ENCODE results near the gene ULK4. TPM values are rescaled to one million over a fixed set of nuclear protein-coding genes. Genes with fewer than 3 reads are reported as not detected.

The ULK4 gene
- total and polyA plus RNA-seq, 9 of the 15 experiments (the other 6 are each of a cell fraction or from before 2014, with no cell fraction given) = 3.0 to 5.9 (median 3.5) TPM

DNA sequence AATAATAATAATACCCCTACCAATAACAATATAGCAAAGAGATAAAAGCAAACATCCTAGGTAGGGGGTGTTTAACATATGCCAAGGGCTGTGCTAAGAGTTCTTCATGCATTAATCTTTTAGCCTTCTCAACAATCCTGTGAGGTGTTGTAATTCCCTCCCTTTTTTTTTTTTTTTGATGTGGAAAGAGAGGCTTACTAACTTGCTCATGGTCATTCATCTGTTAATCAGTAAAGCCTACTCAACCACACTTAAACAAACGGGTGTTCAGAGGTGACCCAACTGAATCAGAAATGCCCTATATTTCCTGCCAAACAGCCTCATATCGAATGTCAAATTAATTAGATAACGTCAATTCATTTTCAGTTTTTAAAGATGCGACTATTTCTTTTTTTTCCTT, 530.5 kb downstream of the ULK4 start:
- no peak for FAIRE-seq
- TF ChIP-seq ZNF121 (CRISPR knock-in tag; conservative IDR thresholded peaks at IDR 0.05) (no peak), HDAC3 (IDR thresholded peaks at IDR 0.05; ENCODE audit: borderline replicate concordance, partially characterized antibody) (no peak), SIN3B (IDR thresholded peaks at IDR 0.05; ENCODE audit: low read depth) (no peak), ZNF143 (CRISPR knock-in tag; IDR thresholded peaks at IDR 0.05) (no peak), TCF3 (CRISPR knock-in tag; IDR thresholded peaks at IDR 0.05) (no peak), TRIM28 (IDR thresholded peaks at IDR 0.05) (no peak), ILF3 (IDR thresholded peaks at IDR 0.05; ENCODE audit: borderline replicate concordance) (no peak), NR2C1 (IDR thresholded peaks at IDR 0.05) (no peak), NR2C1 (tag; IDR thresholded peaks at IDR 0.05) (no peak), ELF4 (CRISPR knock-in tag; IDR thresholded peaks at IDR 0.05) (no peak), ZNF717 (CRISPR knock-in tag; IDR thresholded peaks at IDR 0.05) (no peak)
- TF ChIP-seq, protein P1, sequence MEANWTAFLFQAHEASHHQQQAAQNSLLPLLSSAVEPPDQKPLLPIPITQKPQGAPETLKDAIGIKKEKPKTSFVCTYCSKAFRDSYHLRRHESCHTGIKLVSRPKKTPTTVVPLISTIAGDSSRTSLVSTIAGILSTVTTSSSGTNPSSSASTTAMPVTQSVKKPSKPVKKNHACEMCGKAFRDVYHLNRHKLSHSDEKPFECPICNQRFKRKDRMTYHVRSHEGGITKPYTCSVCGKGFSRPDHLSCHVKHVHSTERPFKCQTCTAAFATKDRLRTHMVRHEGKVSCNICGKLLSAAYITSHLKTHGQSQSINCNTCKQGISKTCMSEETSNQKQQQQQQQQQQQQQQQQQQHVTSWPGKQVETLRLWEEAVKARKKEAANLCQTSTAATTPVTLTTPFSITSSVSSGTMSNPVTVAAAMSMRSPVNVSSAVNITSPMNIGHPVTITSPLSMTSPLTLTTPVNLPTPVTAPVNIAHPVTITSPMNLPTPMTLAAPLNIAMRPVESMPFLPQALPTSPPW (CRISPR knock-in tag; IDR thresholded peaks at IDR 0.05) = no peak
- TF ChIP-seq, protein P2, sequence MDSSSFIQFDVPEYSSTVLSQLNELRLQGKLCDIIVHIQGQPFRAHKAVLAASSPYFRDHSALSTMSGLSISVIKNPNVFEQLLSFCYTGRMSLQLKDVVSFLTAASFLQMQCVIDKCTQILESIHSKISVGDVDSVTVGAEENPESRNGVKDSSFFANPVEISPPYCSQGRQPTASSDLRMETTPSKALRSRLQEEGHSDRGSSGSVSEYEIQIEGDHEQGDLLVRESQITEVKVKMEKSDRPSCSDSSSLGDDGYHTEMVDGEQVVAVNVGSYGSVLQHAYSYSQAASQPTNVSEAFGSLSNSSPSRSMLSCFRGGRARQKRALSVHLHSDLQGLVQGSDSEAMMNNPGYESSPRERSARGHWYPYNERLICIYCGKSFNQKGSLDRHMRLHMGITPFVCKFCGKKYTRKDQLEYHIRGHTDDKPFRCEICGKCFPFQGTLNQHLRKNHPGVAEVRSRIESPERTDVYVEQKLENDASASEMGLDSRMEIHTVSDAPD (CRISPR knock-in tag; IDR thresholded peaks at IDR 0.05) = no peak
- H3K4me1 ChIP-seq (replicated peaks in 1 of 2; ENCODE audit: control insufficient read depth in 2 of 2, insufficient read depth in 2 of 2, low read length in 2 of 2) = no peaks in the 10 kb centered on the region
- no peak for ATAC-seq
- H3K9me3 ChIP-seq (replicated peaks; ENCODE audit: control insufficient read depth, insufficient read depth, low read depth, low read length) = no peaks in the 10 kb centered on the region
- H3K9me1 ChIP-seq (ENCODE audit: control insufficient read depth, insufficient read depth, low read length) = no peaks in the 10 kb centered on the region
- in situ Hi-C loops (cut with MboI) = no loop called here
- no peak overlapping the region for H2AFZ ChIP-seq (ENCODE audit: low read depth, low read length)
- intact Hi-C loops (cut with micrococcal nuclease) = no loop called here
- WGBS (ENCODE audit: insufficient coverage, low coverage, missing lambda C conversion rate) = 0% methylated on average over 4 of the region's 4 CpGs
- no TSS peak for BruUV-seq (replicated peaks)
- no peaks in the 10 kb centered on the region for H4K20me1 ChIP-seq (replicated peaks; ENCODE audit: control insufficient read depth, insufficient read depth, low read length)
- ChIA-PET POLR2A (no interaction called here), CTCF (ENCODE audit: low intra/inter-chr PET ratio) (no interaction called here)
- no peak overlapping the region for H3K4me3 ChIP-seq
- H3K27ac ChIP-seq (ENCODE audit: extremely low read depth, low read depth, low read length) = no peak overlapping the region
- H3K27me3 ChIP-seq (ENCODE audit: control insufficient read depth in 2 of 2, insufficient read depth in 2 of 2, low read length in 2 of 2) = peaks cover 0 to 7% of the 10 kb centered on the region in 2 experiments; a peak in 1 of 5 replicates
- H3K4me2 ChIP-seq (ENCODE audit: insufficient read depth, low read length) = no peak overlapping the region
- H3K36me3 ChIP-seq (ENCODE audit: control insufficient read depth, insufficient read depth, low read length) = no peaks in the 10 kb centered on the region
- H3K9ac ChIP-seq (ENCODE audit: insufficient read depth in 1 of 2, low read depth in 2 of 2, low read length in 2 of 2) = no peak overlapping the region
- H3K79me2 ChIP-seq (ENCODE audit: control insufficient read depth, insufficient read depth, low read length) = no peaks in the 10 kb centered on the region
- DNase-seq (ENCODE audit: extremely low read depth in 1 of 4, low spot score in 3 of 4) = no peak

All from K562 (cell line).